WTC11 (cell line): ENCODE results near the gene MRPL10.

Experiments
- ATF3 ChIP-seq: sonication (generic); formaldehyde crosslinking; conservative IDR thresholded peaks from 2 replicates; pipeline ENCODE4 v1.8.1; 2022; ENCODE audit warnings: mild to moderate bottlenecking, missing genetic modification reagents
- CTCF ChIP-seq: fragments of 200-600 bp; IDR thresholded peaks from 2 replicates; pipeline ENCODE4 v1.8.0; 2022; ENCODE audit warnings: antibody characterized with exemption
- E2F1 ChIP-seq: sonication (generic); formaldehyde crosslinking; IDR thresholded peaks from 2 replicates; pipeline ENCODE4 v1.8.0; 2022; ENCODE audit warnings: mild to moderate bottlenecking, missing genetic modification reagents
- FOXP4 ChIP-seq: sonication (generic); formaldehyde crosslinking; IDR thresholded peaks from 2 replicates; pipeline ENCODE4 v1.8.0; 2022; ENCODE audit warnings: mild to moderate bottlenecking, missing genetic modification reagents
- MLX ChIP-seq: sonication (generic); formaldehyde crosslinking; IDR thresholded peaks from 2 replicates; pipeline ENCODE4 v1.8.1; 2023; ENCODE audit warnings: mild to moderate bottlenecking, missing genetic modification reagents, moderate library complexity
- STAT6 ChIP-seq: sonication (generic); formaldehyde crosslinking; conservative IDR thresholded peaks from 2 replicates; pipeline ENCODE4 v1.8.1; 2023; ENCODE audit warnings: mild to moderate bottlenecking, low read depth, missing genetic modification reagents, moderate library complexity

GRCh38 chr17:47815106-47815918, 16.0 kb downstream of the MRPL10 start:
- no peak for TF ChIP-seq STAT6 (CRISPR knock-in tag)
- no peak for TF ChIP-seq E2F1
- TF ChIP-seq CTCF = no peak
- no peak for TF ChIP-seq MLX (CRISPR knock-in tag)
- no peak for TF ChIP-seq FOXP4 (CRISPR knock-in tag)
- TF ChIP-seq ATF3 (CRISPR knock-in tag) = no peak
